NCI-H187 (cell line): Measurements from ENCODE around the gene AOX1.
"Not testable (repeated sequence)": the region's sequence is repeated elsewhere in the genome, so short reads cannot be mapped to it uniquely, and the experiment has no call there.

Experiments used
- DNase-seq, 2 experiments: peaks; one replicate each; lab custom pipeline; 2025; lab: John Stamatoyannopoulos, UW

AOX1 gene

GRCh38 chr2:200627110-200627770, 41.4 kb downstream of the AOX1 start:
- DNase-seq, result no peak

DNA sequence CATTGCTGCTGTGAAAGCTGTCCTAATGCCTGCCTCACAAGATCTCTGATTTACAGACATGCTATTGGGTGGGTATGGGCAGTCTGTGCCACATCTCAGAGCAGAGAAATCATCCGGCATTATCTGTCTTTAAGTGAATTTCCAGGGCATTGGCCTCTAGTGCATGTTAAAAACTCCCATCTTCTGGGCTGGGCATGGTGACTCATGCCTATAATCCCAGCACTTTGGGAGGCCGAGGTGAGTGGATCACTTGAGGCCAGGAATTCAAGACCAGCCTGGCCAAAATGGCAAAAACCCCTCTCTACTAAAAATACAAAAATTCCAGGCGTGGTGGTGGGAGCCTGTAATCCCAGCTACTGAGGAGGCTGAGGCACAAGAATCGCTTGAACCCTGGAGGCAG, 42.6 kb downstream of the AOX1 start:
- DNase-seq, result not testable (repeated sequence)

- no peak for DNase-seq
Measured at GRCh38 chr2:200631287-200631686, 45.5 kb downstream of the AOX1 start.

DNA sequence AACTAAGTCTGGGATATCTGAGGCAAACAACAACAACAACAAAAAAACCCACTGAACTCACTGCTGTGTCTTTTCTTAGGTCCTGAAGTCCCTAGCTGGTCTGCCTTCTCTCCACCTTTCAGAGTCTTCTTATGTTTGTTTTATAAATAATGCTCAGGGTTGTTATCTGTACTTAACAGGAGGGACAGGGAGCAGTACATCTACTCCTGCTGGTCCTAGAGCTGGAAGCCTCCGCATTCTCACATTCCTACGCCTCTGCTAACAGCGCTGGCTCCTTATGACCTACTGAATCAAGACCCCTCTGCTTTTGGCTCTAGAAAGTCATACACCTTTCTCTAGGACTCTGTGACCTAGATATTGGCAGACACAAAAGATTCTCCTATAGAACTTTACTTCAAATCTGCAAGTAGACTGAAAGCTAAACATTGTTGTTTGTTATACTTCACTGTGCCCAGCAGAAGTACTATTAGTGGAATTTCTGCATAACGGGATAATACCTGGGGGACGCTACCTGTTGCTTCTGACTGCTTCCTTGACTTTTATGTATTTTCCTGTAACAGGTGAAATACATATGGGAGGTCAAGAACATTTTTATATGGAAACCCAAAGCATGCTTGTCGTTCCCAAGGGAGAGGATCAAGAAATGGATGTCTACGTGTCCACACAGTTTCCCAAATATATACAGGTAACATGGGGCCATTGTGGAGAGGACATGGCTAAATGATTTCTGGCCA, 48.6 kb downstream of the AOX1 start:
- no peak for DNase-seq

GRCh38 chr2:200635251-200635650, 49.4 kb downstream of the AOX1 start:
- DNase-seq, result no peak

DNA sequence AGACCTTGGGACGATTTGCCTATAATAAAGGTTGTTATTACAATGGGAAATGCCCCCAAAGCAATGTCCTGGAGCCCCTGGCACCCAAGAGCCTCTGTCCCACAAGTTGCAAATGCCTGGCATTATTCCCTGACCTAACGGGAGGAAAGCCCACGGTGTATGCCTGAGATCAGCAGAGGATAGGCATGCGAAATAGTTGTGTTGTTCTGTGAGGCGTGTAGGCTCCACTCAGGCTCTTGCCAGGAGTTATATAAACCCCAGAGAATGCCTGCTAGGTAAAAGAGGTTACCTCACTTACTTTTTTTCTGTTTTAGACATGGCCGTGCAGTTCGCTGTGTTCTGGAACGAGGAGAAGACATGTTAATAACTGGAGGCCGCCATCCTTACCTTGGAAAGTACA, 52.1 kb downstream of the AOX1 start:
- no peak for DNase-seq

DNA sequence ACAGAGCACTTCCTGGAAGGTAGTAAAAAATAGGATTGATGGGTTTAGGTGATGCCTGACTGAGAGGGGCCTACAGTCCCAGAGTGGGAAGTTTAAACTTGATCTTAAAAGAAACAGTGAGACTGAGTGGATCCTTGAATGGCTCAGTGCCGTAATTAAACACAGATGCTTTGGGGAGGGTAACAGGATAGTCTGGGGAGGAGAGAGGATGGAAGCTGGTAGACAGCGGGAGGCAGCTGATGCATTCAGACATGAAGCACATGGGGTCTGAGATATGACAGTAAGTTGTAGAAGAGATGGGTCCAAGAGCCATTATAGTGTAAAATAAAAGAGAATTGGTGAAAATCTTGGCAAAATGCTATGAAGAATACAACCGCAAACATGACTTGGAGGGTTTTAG, 54.4 kb downstream of the AOX1 start:
- no peak for DNase-seq

GRCh38 chr2:200640901-200641300, 55.1 kb downstream of the AOX1 start:
- DNase-seq, result no peak

DNA sequence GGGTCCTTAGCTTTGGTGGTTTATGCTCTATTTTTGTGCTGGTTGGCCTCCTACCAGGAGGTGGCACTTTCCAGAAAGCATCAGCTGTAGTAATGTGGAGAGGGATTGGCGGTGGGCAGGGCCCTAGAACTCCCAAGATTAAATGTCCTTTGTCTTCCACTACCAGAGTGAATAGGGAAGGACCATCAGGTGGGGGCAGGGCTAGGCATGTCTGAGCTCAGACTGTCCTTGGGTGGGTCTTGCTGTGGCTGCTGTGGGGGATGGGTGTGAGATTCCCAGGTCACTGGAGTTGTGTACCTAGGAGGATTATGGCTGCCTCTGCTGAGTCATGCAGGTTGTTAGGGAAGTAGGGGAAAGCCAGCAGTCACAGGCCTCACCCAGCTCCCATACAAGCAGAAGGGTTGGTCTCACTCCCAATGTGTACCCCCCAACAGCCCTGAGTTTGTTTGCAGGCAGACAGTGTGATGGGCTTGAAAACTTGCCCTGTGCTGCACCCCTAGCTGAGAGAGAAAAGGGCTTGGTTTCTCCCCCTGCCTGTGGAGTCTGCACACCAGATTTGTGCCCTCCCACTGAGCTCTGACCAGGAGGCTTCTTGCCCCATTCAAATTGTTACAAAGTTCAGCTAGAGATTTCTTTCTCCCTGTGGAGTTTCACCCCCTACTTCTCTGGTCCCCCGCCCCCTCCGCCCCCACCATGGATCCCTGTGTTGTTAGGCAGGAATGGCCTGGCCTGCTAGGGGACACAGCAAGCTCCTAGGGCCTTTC, 62.9 kb downstream of the AOX1 start:
- DNase-seq, result not testable (repeated sequence)

- DNase-seq, result no peak
Measured at GRCh38 chr2:200649724-200650123, 63.9 kb downstream of the AOX1 start.

DNA sequence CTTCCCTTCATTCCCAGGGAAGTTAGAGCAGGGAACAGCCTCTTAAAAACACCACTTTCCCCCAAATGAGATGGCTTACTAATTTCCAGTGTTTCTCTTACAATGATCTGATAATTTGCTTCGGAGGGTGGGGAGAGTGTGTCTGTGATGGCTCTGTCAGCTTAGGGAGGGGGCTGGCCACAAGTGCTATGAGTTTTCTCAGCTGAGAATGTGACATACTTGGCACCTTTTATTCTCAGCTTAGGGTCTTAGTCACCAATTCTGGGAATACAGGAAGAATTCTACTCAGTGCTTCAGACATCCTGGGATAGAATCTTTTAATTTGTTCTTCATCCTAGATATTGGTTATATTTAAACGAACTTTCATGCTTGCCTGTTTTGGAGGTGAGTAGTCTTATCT, 64.4 kb downstream of the AOX1 start:
- no peak for DNase-seq

- DNase-seq, result no peak
Measured at GRCh38 chr2:200652158-200652557, 66.3 kb downstream of the AOX1 start.

DNA sequence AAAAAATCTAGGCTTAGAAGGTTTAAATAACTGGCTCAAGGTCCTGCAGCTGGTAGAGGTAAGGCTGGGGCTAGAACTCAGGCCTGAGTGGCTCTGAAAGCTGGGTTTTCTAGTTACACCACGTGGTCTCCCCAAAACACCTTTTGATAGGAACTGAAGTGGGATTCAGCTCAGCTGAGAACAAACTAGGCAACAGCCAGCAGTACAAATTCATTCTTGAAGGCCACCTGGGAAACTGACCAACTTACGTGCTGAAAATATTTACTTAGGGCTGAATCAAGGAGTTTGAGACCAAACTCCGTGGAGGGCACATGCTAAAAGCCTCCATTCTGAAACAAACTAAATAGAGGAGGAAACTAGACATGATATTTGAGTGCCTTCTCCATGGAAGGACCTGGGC, 67.2 kb downstream of the AOX1 start:
- no peak for DNase-seq

- DNase-seq, result no peak
Measured at GRCh38 chr2:200654823-200655222, 69.0 kb downstream of the AOX1 start.

DNA sequence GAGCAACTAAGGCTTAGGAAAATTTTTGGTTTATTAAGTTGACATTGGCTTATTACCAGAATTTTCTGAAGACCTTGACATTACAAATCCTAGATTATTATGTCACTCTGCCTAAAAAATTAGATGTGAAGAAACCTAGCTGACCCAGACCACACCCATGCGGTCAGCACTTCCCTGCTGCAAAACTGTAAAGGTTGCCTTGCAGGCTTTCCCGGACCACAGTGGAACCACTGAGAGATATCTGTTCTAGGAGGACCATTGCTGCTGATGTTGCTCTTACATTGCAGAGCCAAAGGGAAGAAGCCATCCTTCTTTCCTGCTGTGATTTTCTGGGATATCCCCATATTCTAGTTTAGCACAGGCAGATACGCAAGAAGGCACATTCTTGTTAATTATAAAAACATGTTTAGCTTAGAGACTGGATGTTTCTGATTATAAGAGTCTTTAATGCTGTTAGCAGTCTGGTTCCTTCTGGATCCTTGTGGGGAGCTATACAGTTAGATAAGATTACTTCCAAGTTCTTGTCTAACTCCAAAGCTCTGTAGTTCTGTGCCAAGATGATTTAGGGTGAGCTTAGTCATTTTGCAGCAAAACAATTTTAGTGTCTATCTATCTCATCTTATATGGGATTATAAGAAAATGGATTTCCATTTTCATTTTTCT, 70.2 kb downstream of the AOX1 start:
- no peak for DNase-seq

DNA sequence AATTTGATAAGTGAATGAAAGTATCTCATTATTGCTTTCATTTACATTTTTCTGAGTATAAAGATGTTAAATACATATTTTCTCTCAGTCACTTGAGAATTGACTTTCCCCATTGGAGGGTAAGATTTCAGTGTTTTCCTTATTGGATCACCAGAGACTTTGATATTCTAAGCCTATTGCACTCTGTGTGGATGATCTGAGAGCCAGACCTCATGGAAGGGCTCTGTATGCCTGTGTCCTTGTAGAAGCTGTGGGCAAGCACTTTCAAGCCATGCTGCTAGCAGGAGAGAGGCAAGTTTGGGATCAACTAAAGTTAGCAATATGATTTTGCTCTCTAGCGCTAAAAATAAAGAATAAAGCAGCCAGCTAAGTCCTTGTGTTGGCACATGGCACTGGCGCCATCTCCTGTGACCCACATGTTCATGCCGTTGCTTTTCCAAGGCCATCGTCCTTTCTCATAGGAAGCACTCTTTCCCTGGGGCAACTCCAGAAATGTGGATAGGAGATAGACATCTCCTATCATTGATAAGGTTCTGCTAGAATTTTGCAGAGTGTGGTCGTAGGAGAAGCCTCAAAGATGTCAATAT, 72.6 kb downstream of the AOX1 start:
- no peak for DNase-seq

DNA sequence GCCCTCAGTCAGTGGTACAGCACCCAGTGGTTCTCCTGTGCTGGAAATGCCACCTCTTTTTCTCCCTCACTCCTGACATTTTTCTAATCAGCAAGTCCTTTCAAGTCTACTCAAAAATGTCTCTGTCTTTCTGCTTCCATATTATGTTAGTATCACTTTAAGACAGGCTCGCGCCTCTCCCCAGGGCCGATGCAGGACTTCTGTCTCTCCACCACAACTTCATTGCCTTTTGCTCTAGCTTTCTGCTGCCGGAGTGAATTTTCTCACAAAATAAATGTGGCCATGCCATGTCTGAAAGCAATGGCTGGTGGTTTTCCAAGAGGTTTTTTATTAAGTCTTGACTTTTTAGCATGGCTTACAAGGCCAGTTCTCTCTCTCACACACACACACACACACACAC, 73.6 kb downstream of the AOX1 start:
- no peak for DNase-seq

- no peak for DNase-seq
Measured at GRCh38 chr2:200661477-200661876, 75.7 kb downstream of the AOX1 start.

GRCh38 chr2:200662727-200663126, 76.9 kb downstream of the AOX1 start:
- DNase-seq, result no peak

DNA sequence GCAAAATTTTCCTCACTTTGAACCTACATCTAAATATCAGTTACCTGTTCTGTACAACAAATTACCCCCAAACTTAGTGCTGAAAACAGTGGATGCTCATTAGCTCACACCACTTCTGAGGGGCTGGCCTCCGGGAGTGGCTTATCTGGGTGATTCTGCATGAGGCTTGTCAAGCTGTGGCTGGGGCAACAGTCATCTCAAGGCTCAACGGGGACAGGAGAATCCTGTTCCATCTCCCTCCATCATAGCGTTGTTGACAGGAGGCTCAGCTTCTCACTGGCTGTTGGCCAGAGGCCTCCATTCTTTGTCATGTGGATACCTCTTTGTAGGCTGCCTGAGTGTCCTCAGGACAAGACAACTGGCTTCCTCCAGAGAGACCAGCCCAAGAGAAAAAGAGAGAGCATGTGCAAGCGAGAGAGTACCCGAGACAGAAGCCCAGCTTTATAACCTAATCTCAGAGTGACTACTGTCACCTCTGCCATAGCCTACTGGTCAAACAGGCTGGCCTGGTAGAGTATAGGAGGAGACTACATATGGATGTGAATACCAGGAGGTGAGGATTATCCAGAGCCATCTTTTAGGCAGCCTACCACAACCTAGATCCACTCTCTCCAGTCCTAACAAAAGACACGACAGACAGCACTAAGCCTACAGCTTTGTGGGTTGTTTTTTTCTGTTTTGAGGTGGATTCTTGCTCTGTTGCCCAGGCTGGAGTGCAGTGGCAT, 79.1 kb downstream of the AOX1 start:
- no peak for DNase-seq

GRCh38 chr2:200665626-200666453, 80.0 kb downstream of the AOX1 start:
- no peak for DNase-seq
